Left ventricle myocardium superior (tissue), 1 donor: ENCODE results near the gene MTFMT. TPM values are rescaled to one million over a fixed set of nuclear protein-coding genes. Genes with fewer than 3 reads are reported as not detected.
"Not testable (repeated sequence)": the region's sequence is repeated elsewhere in the genome, so short reads cannot be mapped to it uniquely, and the experiment has no call there.

Source experiments
- ATAC-seq: fragments of 200-7000 bp; cut with Tn5 transposase; one replicate; pipeline ENCODE4 v1.9.1; 2020; ENCODE audit warnings: mild to moderate bottlenecking, moderate library complexity
- DNase-seq: peaks from one replicate; pipeline ENCODE4 v3.0.0-alpha.2; 2020
- intact Hi-C: fragments of 100-400 bp; cut with micrococcal nuclease; formaldehyde crosslinking; loops from one replicate; pipeline ENCODE4 v1.11.0; 2022
- total RNA-seq: library from RNA; stranded (reverse); fragmentation: NEBNext Ultra II Directional; extraction: Animal tissue kit (Norgen Biotek cat#: 25700); gene quantifications from one replicate; pipeline ENCODE4 v1.2.1, GENCODE V29; 2021
- donor health status: DM: no; HTN: yes; CAD: no; lungs with severe emphysema.

The MTFMT gene
- total RNA-seq, 1 donor from 2014 or later: 20.4 TPM

DNA sequence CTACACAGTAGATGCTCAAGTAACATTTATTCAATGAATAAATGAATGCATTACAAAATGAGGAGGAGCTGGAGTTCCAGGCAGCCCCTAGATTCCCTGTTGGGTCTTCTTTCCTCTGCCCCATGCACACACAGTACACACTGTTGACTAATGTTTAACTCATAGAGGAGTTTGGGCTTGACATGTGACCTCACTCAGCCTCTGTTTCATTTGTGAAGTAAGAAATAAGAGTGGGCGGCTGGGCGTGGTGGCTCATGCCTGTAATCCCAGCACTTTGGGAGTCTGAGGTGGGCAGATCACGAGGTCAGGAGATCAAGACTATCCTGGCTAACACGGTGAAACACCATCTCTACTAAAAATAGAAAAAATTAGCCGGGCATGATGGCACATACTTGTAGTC lies 14.8 kb upstream of the MTFMT start:
- peak; percentile 41 for ATAC-seq
- intact Hi-C loops, DNase-seq: not testable (repeated sequence)

DNA sequence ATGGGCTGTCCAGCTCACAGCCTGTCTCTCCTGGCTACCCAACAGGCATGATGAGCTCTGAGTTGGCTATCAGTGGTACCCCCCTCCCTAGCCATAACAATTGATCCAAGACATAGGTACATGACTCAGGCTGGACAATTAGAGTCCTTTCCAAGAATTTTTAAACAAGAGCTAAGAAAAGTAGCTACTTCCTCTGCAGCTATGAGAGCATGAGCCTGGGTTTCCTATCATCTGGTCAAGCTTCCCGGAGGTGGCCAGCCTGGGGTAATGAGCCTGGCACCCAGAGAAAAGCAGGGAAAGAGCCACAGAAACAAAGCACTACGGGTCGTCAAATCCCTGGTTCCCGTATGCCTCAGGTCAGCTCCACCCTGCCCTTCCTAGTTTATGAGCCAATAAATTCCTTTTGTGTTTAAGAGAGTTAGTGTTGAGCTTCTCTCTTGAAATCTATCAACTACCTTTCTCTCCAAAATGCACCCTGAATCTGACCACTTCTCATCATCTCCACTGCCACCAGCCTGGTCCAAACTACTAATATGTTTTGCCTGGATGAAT lies 13.4 kb upstream of the MTFMT start:
- intact Hi-C loops: no loop called here
- no peak for ATAC-seq
- no peak for DNase-seq

DNA sequence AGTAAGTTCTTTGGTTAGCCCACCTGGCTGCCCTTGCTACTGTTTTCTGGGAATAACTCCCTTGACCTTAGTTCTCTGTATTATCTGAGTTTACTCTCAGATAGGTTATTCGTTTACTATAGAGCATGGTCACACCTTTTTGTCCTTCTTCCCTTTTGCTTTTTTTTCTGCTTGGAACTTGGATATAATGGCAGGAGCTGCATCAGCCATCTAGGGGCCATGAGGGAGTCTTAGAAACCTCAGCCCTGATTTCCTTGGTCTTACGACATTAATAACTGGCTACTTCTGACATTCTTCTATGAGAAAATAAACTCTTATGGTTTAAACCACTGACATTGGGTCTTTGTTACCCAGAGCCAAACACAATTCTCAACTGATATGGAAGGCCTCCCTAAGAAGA lies 12.3 kb upstream of the MTFMT start:
- no peak for DNase-seq
- intact Hi-C loops: no loop called here
- no peak for ATAC-seq

DNA sequence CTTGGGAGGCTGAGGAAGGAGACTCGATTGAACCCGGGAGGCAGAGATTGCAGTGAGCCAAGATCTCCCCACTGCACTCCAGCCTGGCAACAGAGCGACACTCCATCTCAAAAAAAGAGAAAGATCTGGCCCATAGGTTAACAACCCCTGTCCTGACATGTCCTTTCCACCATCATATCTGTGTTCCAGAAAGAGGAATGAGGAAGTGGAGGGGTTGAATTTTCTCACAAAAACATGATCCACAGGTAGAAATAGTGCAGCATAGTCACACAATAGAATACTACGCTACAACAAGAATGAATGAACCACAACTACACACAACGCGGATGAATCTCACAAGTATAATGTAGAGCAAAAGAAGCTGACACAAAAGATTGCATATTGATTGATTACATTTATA lies 11.0 kb upstream of the MTFMT start:
- DNase-seq: no peak
- ATAC-seq: no peak

DNA sequence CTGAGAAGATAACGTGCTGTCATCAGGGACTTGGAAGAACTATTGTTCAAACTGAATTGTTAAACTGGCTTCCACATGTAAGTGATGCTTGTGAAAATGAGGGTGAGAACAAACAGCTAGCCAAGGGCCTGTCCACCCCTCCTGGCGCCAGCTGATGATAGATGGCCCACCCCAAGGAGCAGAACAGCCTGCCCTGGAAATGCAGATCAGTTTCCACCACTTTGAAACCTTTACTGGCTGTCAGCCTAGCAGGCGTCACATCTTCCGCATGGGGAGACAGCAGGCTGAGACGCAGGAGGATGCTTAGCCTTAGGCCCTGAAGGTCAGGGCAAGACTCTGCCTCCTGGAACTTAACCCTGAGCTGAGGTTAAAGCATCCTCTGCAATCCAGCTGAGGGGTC lies 9.4 kb upstream of the MTFMT start:
- DNase-seq (no peak), ATAC-seq (no peak)
- intact Hi-C loops: no loop called here

More for the DNA sequence above, 11.0 kb upstream of the MTFMT start:
- intact Hi-C loops: no loop called here

DNA sequence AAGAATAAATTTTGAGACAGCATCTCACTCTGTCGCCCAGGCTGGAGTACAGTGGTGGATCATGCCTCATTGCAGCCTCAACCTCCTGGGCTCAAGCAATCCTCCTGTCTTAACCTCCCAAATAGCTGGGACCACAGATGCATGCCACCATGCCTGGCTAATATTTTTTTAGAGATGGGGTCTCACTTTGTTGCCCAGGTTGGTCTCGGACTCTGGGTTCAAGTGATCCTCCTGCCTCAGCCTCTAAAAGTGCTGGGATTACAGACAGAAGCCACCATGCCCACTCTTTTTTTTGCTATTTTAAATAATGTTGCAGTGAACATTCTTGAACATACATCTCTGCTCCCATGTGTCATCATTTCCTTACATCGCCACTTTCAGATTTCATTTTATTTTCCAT lies 9.0 kb upstream of the MTFMT start:
- no peak for DNase-seq
- intact Hi-C loops: no loop called here
- no peak for ATAC-seq

DNA sequence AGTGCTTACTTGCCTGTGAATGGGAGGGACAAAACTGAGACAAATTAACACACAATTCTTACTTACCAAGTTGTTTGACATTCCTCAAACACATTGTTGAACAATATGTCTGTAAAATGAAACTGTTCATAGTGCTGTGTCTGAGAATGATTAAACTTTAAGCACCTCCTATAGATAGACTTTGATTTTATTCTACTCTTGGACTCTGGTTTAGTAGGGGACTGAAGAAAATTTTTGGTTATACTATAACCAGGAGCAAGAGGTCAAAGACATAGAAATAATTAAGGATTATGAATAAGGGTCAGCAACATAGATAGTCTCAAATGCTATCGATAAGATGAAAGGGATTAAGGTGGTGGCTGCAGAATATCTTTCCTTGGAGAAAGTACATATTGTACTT lies 7.9 kb upstream of the MTFMT start:
- no peak for DNase-seq
- intact Hi-C loops: no loop called here
- no peak for ATAC-seq

DNA sequence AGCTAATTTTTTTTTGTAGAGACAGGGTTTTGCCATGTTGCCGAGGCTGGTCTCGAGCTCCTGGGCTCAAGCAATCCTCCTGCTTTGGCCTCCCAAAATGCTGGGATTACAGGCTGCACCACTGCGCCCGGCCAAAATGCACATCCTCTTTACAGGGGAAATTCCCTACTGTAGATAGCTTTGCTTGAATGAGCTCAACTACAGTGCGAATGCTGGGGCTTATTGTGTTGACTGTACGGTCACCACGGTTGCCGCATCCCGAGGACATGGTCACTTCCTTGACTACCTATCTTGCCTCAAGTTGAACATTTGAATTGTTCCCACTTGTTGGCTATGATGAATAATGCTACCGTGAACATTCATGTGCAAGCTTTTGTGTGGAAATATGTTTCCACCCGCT lies 5.3 kb upstream of the MTFMT start:
- intact Hi-C loops: no loop called here
- ATAC-seq (no peak), DNase-seq (no peak)

DNA sequence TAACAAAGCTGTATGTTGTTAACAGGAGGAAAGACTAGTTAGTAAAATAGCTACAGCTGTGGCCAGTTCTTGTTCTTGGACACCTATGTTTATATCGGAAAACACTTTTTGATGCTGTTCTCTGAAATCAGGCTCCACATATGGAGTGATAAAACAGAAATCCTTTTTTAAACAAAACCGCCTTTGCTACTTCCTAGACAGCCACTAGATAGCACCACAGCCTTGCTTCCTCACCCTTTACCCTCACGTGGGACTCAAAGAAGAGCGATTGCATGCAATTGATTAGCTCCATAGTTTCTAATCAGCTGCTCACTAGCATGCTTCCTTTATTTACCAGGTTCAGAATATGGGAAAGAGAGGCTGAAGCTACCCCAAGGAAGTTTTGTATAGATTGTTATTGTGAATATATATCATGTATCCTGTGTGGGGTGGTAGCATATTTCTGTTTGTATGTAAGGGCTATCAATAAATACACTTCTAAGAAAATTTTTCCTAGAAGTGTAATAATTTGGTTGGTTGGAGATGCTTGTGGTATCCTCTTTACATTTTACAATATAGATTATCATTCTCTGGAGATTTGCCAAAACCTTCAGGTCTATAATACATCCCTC lies 4.3 kb upstream of the MTFMT start:
- intact Hi-C loops: no loop called here
- no peak for ATAC-seq

DNA sequence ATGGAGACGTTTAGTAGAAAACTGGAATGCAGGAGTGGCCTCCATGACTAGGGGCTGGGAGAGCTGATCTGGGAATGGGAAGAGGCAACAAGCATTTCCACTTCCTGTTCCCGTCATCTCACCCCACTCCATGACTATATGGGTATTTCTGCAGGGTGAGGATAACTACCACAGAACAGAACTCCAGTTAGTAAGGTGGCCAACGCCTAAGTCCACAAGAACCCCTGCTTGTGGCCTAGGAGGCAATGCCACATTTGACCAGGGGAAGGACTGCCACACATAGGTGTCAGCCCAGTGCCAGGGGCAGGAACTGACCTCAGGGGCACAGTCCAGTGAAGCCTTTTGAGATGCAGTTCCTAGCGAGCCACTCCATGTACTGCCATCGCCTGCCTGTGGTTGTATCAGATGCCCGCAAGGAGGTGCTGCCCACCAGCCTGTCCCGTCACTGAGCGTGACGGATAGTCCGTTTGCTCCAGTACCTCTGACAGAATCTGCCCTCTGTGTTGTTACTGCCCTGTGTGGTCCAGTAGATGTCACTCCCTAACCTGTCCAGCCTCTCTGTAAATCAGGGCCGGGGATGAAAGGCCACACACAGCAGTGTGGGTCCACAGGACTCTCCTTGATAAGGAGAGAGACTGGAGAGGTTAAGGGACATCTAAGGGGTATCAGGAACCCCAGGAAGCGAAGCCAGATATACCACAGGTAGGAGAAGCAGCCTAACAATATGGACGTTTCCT lies 3.5 kb upstream of the MTFMT start:
- DNase-seq (peak; percentile 70), ATAC-seq (peak; percentile 69)
- intact Hi-C loops: no loop called here

More for the DNA sequence above, 4.3 kb upstream of the MTFMT start:
- no peak for DNase-seq

DNA sequence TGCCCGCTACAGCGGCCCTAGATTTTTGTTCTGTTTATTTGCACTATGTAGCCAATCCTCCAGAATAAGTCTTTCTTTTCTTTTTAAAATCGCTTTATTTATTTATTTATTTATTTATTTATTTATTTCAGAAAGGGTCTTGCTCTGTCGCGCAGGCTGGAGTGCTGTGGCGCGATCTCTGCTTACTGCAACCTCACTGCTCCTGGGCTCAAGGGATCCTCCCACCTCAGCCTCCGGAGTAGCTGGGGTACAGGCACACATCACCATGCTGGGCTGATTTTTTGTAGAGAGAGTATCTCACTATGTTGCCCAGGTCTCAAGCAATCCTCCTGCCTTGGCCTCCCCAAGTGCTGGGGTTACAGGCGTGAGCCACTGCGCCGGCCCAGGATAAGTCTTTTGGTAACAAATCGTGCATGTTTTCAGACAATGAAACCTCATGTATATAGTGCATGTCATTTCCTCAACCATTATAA lies 333 bp upstream of the MTFMT start:
- no peak for DNase-seq
- no peak for ATAC-seq
- intact Hi-C loops: no loop called here

DNA sequence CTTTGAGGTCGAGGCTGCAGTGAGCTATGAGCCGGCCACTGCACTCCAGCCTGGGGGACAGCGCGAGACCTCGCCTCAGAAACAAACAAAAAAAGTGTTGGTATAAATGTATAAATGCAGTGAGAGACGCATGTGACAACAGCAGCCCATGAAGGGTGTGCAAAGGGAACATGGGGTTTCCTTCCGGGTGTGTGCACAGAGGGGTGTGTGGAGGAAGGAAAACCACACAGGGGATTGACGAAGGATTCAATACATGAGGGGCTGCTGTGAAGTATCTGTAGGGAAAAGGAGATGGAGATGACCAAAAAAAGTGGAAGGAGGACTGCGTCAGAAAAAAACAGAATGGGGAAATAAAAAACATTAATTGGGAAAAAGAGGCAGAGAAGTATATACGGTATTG lies 1.1 kb downstream of the MTFMT start:
- ATAC-seq (no peak), DNase-seq (no peak)
- intact Hi-C loops: no loop called here

DNA sequence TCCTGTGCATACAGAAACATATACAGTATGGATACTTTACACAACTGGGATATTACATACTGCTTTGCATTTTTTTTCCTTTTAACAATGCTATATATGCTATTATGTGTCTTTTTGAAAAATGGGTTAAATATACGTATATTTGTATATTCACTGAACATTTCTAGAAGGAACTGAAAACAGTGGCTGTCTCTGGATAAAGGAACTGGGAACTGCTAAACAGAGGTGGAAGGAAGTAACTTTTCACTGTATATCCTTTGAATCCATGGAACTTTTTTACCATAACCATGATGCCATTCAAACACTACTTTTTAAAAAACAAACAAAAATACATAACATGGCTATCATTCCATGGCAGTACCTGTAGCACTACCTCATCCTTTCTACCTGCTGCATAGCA lies 1.8 kb downstream of the MTFMT start:
- no peak for ATAC-seq
- intact Hi-C loops: no loop called here

DNA sequence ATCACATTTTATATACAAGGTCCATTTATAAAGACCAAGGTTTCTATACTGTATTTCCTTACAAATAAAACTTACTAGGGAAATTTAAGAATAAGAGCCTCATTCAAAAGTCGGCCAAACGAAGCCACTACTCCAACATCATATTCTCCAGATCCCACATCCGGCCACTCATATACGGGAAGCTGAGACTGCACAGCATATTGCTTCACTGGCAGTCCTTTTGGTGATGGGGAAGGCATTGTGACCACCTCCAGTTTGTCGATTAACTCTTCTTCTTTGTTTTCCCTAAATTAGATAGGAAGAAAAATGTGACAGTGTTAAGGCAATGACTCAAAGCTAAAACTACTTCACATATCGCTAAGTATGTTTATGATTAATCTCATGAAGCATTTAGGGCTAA lies 2.7 kb downstream of the MTFMT start:
- no peak for ATAC-seq
- DNase-seq: no peak
- intact Hi-C loops: no loop called here

More for the DNA sequence above, 1.8 kb downstream of the MTFMT start:
- no peak for DNase-seq

DNA sequence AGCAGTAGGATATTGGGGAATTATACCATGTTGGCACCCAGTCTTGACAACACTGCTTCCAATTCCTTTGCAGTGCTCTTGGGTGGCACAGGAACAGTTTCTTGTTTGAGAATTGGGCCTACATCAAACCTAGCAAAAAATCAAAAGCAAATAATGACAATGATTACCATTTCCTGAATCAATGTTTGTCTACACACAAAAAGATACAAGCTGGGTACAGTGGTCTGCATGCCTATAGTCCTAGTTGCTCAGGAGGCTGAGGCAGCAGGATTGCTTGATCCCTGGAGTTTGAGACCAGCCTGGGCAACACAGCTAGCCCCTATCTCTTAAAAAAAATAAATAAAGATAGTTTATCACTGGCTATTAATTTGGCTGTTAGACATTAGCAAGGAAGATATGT lies 8.0 kb downstream of the MTFMT start:
- no peak for ATAC-seq
- no peak for DNase-seq
- intact Hi-C loops: no loop called here

DNA sequence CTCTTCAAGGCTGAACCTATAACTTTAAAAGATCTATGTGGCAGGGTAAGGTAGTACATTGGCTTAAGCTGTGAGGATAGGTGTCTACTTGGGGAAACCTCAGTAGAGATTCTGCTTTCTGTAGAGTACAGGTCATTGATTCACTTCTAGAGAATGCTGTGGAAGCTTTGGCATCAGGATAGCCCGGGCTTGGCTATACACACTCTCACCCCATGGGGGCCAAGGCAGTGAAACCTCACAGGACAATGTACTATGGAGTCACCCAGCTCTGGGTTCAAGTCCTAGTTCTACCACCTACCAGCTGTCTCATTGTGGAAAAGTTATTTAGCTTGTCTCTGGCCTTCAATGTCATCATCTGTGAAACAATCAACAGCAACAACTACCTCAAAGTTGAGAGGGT lies 9.0 kb downstream of the MTFMT start:
- DNase-seq: no peak
- ATAC-seq: no peak
- intact Hi-C loops: no loop called here

DNA sequence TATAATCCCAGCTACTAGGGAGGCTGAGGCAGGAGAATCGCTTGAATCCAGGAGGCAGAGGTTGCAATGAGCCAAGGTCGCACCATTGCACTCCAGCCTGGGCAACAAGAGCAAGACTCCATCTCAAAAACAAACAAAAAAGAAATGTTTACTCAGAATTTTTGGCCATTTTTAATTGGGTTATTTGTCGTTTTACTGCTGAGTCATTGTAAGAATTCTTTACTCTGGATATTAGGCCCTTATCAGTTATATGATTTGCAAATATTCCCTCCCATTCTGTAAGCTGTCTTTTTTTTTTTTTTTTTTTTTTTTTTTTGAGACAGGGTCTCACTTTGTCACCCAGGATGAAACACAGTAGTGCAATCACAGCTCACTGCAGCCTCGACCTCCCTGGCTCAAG lies 18.2 kb downstream of the MTFMT start:
- ATAC-seq, intact Hi-C loops, DNase-seq: not testable (repeated sequence)

DNA sequence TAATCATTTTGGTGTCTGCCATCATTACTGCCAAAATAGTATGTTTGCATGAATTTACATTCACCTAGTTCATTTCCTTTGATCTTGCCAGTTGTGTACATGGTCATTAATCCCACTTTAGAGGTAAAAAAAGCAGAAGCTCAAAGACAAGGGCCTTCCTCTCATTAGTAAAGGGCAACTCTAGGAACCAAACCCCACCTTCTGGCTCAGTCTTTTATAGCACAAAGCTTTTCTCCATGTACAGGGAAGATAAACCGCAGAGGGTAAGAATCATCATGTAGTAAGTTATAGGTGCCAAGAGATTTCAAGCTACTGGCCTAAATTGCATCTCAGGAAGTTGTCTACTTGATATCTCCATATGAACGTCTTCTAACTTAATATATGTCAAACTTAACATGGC lies 20.5 kb downstream of the MTFMT start:
- intact Hi-C loops: no loop called here
- no peak for ATAC-seq

DNA sequence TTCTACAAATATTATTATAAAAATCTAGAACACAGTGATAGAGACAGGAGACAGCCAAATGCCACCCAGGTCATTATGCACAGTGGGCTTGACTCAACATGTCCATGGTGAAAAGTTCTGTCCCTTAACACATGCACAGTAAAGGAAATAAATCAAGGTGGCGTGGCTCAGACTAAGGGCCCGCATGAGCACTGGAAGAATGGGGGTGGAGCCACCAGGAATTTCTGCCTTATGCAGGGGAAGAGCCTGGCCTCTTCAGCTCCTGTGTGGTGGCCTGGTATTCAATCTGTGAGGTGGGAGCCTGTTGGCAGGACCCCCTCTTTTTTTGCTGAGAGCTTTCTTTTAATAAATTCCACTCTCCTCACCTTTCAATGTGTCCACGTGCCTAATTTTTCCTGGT lies 22.6 kb downstream of the MTFMT start:
- ATAC-seq (no peak), DNase-seq (no peak)
- intact Hi-C loops: no loop called here

More for the DNA sequence above, 20.5 kb downstream of the MTFMT start:
- no peak for DNase-seq

DNA sequence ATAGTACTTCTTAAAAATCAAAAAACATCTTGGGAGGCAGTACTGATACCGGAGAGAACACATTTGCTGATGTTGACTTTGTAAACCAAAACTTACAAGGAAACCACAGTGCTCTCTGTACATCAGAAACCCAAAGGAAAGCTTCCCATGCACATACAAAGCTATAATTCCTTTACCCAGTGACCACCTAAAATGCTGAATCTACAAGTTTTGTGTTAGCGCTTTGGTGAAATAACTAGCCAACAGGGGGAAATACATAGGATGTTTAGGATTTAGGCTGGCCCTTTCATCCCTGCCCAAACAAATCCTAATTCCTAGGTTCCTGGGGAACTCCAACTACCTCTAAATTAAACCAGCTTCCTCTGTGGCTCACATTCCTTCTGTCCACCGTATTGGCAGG lies 24.4 kb downstream of the MTFMT start:
- intact Hi-C loops: no loop called here
- DNase-seq: no peak
- no peak for ATAC-seq
